GM20000 (cell line): Measurements from ENCODE around the gene CADPS2.

Source experiments
- DNase-seq: peaks from one replicate; pipeline ENCODE4 v3.0.0; 2012; ENCODE audit warnings: low spot score
- TF ChIP-seq, protein P1 (sequence below): IDR thresholded peaks from 2 replicates; pipeline ENCODE4 v1.5.1; 2012; ENCODE audit warnings: mild to moderate bottlenecking, control low read depth; ENCODE audit errors: extremely low read depth, missing control alignments

CADPS2 gene

DNA sequence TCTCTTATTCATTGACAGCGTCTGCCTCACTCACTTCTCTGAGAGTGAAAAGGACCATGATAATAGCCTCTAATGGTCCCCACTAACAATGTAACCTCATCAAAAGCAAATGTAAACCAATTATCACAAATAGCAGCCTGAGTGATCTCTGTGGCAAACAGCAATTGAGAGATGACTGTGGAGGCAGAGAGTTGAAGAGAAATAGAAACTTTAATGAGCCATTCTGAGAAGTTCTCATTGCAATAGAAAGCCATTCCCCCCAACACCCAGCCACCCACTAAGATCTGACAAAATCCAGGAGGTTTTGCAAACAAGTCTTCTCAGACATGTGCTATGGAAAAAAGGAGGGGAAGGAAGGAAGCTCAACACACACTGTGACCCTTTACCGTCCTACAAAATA is 139.3 kb downstream of the CADPS2 start:
- TF ChIP-seq, protein P1, sequence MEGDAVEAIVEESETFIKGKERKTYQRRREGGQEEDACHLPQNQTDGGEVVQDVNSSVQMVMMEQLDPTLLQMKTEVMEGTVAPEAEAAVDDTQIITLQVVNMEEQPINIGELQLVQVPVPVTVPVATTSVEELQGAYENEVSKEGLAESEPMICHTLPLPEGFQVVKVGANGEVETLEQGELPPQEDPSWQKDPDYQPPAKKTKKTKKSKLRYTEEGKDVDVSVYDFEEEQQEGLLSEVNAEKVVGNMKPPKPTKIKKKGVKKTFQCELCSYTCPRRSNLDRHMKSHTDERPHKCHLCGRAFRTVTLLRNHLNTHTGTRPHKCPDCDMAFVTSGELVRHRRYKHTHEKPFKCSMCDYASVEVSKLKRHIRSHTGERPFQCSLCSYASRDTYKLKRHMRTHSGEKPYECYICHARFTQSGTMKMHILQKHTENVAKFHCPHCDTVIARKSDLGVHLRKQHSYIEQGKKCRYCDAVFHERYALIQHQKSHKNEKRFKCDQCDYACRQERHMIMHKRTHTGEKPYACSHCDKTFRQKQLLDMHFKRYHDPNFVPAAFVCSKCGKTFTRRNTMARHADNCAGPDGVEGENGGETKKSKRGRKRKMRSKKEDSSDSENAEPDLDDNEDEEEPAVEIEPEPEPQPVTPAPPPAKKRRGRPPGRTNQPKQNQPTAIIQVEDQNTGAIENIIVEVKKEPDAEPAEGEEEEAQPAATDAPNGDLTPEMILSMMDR, result no peak
- no peak for DNase-seq

DNA sequence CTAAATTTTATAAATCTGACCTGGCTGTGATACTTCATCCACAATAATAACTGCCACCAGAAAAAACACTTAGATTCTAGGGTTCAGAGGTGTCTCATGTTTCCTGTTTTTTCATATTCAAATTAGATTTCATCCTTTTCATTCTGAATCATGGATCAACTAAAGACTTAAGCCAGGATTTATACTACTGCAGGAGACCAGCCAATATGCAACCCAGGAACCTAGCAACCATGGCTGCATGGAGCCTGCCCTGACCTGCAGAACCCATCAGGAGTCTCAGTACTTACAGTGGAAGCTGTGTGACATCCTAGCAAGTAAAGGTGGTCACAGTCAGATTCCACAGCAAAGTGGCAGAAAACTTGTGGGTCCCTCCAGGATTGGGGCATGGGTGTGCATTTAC is 143.0 kb downstream of the CADPS2 start:
- no peak for DNase-seq

DNA sequence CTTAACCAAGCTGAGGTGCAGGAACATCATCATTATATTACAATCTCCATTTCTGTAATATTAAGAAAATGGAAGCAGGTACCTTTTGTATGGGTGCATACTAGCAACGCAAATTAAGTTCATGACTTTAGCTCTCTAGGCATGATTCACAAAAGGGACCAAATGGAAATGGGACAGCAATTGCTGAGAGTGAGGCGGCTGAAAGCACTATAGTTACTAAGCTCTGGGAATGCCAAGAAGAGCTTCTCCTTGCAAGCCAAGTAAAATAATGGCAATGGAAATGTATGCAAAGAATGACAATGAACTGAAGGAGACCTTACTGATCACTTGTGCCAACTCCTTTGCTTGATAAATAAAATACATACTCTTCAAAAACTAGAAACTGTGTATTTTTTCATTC is 147.3 kb downstream of the CADPS2 start:
- TF ChIP-seq, protein P1, result no peak
- DNase-seq, result no peak

More for the DNA sequence above, 143.0 kb downstream of the CADPS2 start:
- TF ChIP-seq, protein P1, result no peak

DNA sequence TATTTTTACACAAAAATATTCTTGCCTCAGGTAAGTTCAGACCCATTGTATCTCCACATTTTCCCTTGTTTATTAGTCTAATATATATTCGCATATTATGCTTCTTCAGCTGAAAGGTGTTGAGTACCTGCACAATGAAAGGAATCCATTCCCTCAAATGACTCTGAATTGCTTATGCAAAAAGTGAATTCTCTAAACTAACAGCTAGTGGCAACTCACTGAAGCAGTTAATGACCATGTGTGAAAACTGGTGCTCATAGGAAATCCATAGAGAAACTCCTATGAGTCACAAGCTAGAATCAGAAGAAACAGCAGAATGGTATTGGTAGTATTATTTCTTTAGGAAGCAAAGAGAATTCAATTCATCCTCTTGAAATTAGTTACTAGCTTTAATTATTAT is 150.1 kb downstream of the CADPS2 start:
- TF ChIP-seq, protein P1, result no peak

DNA sequence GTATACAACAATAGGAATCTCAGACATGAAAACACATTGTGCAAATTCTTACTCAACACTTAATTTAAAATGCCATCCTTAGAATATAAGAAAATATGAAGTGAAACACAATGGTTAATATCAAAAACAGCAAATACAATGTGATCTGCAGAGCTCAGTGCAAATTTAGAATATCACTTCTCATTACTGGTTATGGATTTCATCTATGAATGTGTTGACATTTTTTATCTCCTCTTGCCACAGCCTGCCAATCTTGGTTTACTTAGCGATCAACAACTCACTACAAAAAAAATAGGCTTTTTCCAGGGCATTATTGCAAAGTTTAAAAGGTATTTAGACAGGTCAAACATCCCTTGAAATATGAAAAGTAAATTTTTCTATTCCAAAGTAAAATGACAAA is 158.5 kb downstream of the CADPS2 start:
- DNase-seq, result no peak
- TF ChIP-seq, protein P1, result no peak

More for the DNA sequence above, 150.1 kb downstream of the CADPS2 start:
- no peak for DNase-seq

DNA sequence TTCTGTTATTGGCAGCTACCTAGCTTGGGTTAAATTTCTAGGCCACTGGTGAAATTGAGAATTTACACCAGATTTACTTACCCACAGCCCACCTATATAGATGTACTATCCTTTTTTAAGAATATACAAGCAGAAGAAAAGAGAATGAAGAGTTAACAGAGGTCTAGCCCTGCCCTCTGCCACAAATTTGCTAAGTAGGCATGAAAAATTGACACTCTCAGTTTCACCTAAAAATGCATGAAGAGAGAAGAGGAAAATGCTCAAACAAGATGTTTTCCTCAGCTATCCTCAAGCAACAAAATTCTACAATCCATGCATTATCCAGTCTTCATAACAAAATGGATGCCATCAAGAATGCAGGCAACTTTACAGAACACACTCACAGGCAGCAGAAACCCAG is 158.9 kb downstream of the CADPS2 start:
- TF ChIP-seq, protein P1, result no peak
- DNase-seq, result no peak

DNA sequence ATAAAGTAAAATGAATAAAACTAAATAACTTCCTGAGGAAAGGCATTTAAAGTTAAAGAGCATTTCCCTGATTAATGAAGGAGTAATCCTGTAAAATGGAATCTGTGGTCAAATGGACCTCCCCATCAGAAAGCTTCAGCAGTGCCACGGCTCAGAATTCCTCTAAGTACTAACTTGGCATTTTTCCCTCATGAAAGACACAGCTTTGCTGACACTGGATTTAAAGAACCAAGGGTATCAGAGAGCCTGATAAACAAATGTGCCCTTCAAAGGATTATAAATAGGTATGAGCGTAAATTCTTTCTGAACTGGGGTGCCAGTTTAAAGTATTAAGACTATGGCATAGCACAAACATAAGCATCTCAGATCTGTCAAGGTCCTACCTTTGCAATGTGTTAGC is 159.4 kb downstream of the CADPS2 start:
- DNase-seq, result no peak
- TF ChIP-seq, protein P1, result no peak
